Measurements from ENCODE around the gene INPP4A.

GRCh38 chr2:98453083-98453482 is 8.4 kb downstream of the INPP4A start:
- TF ChIP-seq ZNF565 (CRISPR knock-in tag; conservative IDR thresholded peaks at IDR 0.05; ENCODE audit: low read depth) (no peak), CREB5 (CRISPR knock-in tag; IDR thresholded peaks at IDR 0.05; ENCODE audit: low read depth) (no peak), OSR1 (CRISPR knock-in tag; IDR thresholded peaks at IDR 0.05) (no peak), RARB (CRISPR knock-in tag; IDR thresholded peaks at IDR 0.05) (no peak), ISL1 (CRISPR knock-in tag; IDR thresholded peaks at IDR 0.05) (no peak), ZFP3 (CRISPR knock-in tag; IDR thresholded peaks at IDR 0.05) (no peak), BACH2 (CRISPR knock-in tag; IDR thresholded peaks at IDR 0.05; ENCODE audit: borderline replicate concordance) (no peak), ZC3H10 (CRISPR knock-in tag; IDR thresholded peaks at IDR 0.05) (no peak), TOX (CRISPR knock-in tag; IDR thresholded peaks at IDR 0.05; ENCODE audit: borderline replicate concordance) (no peak), GLIS3 (CRISPR knock-in tag; IDR thresholded peaks at IDR 0.05) (no peak), ZFP30 (CRISPR knock-in tag; IDR thresholded peaks at IDR 0.05) (no peak), ZNF70 (CRISPR knock-in tag; IDR thresholded peaks at IDR 0.05) (no peak)

Measured in SK-N-SH treated with all-trans-retinoic acid at 6 μM for 48 hours (cell line).